IMR-90 (cell line): ENCODE results near the gene FNDC1. TPM values are rescaled to one million over a fixed set of nuclear protein-coding genes. Genes with fewer than 3 reads are reported as not detected.

ENCODE experiments used
- ATAC-seq: fragments of 200-7000 bp; cut with Tn5 transposase; 2 replicates; pipeline ENCODE4 v1.9.1; 2020; ENCODE audit warnings: low read depth, mild to moderate bottlenecking, moderate library complexity
- BruUV-seq: library from RNA; stranded (reverse); fragments of 400-500 nt; replicated peaks from 2 replicates; lab custom pipeline; 2021; lab: Mats Ljungman, UMichigan
- CTCF ChIA-PET: fragments of 300-600 bp; formaldehyde crosslinking; extraction: SDS; loops from one replicate; lab custom pipeline; 2021; ENCODE audit warnings: antibody characterized with exemption; lab: Yijun Ruan, JAX
- POLR2A ChIA-PET: fragments of 300-600 bp; sonication (Branson Sonifier 250); formaldehyde crosslinking; loops from one replicate; lab custom pipeline; 2022; ENCODE audit warnings: antibody characterized with exemption; ENCODE audit not compliant: unreplicated experiment; lab: Charles Lee
- DNase-seq: peaks from one replicate; pipeline ENCODE4 v3.0.0; 2013
- H2AFZ ChIP-seq: replicated peaks from 2 replicates; pipeline ENCODE3; 2013; ENCODE audit warnings: low read length, mild to moderate bottlenecking; ENCODE audit not compliant: poor library complexity
- H2AK5ac ChIP-seq: 2 replicates; pipeline ENCODE4 v1.6.1; 2013; ENCODE audit warnings: low read depth, low read length, inconsistent platforms
- H2AK9ac ChIP-seq: replicated peaks from 2 replicates; pipeline ENCODE3; 2013; ENCODE audit warnings: mild to moderate bottlenecking, low read depth, low read length, moderate library complexity; ENCODE audit not compliant: poor library complexity
- H2BK120ac ChIP-seq: 2 replicates; pipeline ENCODE4 v1.6.1; 2013; ENCODE audit warnings: low read depth, low read length, inconsistent platforms
- H2BK15ac ChIP-seq: 3 replicates; pipeline ENCODE4 v1.6.1; 2013; ENCODE audit warnings: low read depth, low read length, inconsistent platforms
- H2BK20ac ChIP-seq: 2 replicates; pipeline ENCODE4 v1.6.1; 2013; ENCODE audit warnings: low read depth, mild to moderate bottlenecking, inconsistent platforms, low read length, moderate library complexity
- H2BK5ac ChIP-seq: 2 replicates; pipeline ENCODE4 v1.6.1; 2013; ENCODE audit warnings: mild to moderate bottlenecking, low read depth, low read length, inconsistent platforms; ENCODE audit not compliant: poor library complexity, severe bottlenecking
- H3K14ac ChIP-seq: replicated peaks from 2 replicates; pipeline ENCODE4 v1.6.1; 2013; ENCODE audit warnings: low read depth, low read length, inconsistent platforms
- H3K18ac ChIP-seq: 2 replicates; pipeline ENCODE4 v1.6.1; 2013; ENCODE audit warnings: low read depth, low read length, control low read depth
- H3K23ac ChIP-seq: 2 replicates; pipeline ENCODE4 v1.6.1; 2013; ENCODE audit warnings: low read depth, low read length, inconsistent platforms
- H3K27ac ChIP-seq: 2 replicates; pipeline ENCODE4 v1.5.1; 2013; ENCODE audit warnings: mild to moderate bottlenecking, control low read depth, low read length; ENCODE audit not compliant: insufficient read depth
- H3K27me3 ChIP-seq: 2 replicates; pipeline ENCODE4 v1.6.1; 2013; ENCODE audit warnings: low read length; ENCODE audit not compliant: control insufficient read depth, insufficient read depth
- H3K36me3 ChIP-seq: 2 replicates; pipeline ENCODE4 v1.6.1; 2013; ENCODE audit warnings: low read length, mixed read lengths; ENCODE audit not compliant: control insufficient read depth, insufficient read depth
- H3K4ac ChIP-seq: 2 replicates; pipeline ENCODE4 v1.6.1; 2013; ENCODE audit warnings: low read depth, low read length, inconsistent platforms
- H3K4me1 ChIP-seq: 2 replicates; pipeline ENCODE4 v1.6.1; 2013; ENCODE audit warnings: low read length, mixed read lengths; ENCODE audit not compliant: control insufficient read depth, insufficient read depth
- H3K4me2 ChIP-seq: 2 replicates; pipeline ENCODE4 v1.6.1; 2013; ENCODE audit warnings: low read depth, mild to moderate bottlenecking, control low read depth, low read length, moderate library complexity
- H3K4me3 ChIP-seq: 2 replicates; pipeline ENCODE4 v1.5.1; 2013; ENCODE audit warnings: low read depth, mild to moderate bottlenecking, control low read depth, low read length, moderate library complexity; ENCODE audit not compliant: insufficient read depth
- H3K56ac ChIP-seq: 2 replicates; pipeline ENCODE4 v1.6.1; 2013; ENCODE audit warnings: low read length, inconsistent platforms; ENCODE audit not compliant: insufficient read depth; ENCODE audit errors: extremely low read depth
- H3K79me1 ChIP-seq, 2 experiments: 2 replicates each; pipeline ENCODE4 v1.6.1; 2013; ENCODE audit warnings: low read length in 2 of 2, inconsistent platforms in 1 of 2, low read depth in 1 of 2
- H3K9ac ChIP-seq: 2 replicates; pipeline ENCODE4 v1.6.1; 2013; ENCODE audit warnings: low read depth, low read length, control low read depth
- H3K9me1 ChIP-seq: 2 replicates; pipeline ENCODE4 v1.6.1; 2013; ENCODE audit warnings: low read length, inconsistent platforms; ENCODE audit not compliant: insufficient read depth
- H3K9me3 ChIP-seq: 2 replicates; pipeline ENCODE4 v1.6.1; 2013; ENCODE audit warnings: low read length; ENCODE audit not compliant: control insufficient read depth, insufficient read depth
- H4K20me1 ChIP-seq: 2 replicates; pipeline ENCODE4 v1.6.1; 2013; ENCODE audit warnings: low read length, inconsistent platforms; ENCODE audit not compliant: insufficient read depth
- H4K5ac ChIP-seq: 2 replicates; pipeline ENCODE4 v1.6.1; 2013; ENCODE audit warnings: mild to moderate bottlenecking, low read depth, low read length, control low read depth
- H4K8ac ChIP-seq, 2 experiments: 2 replicates each; pipeline ENCODE4 v1.6.1; 2013; ENCODE audit warnings: low read depth in 2 of 2, low read length in 2 of 2, control low read depth in 1 of 2, inconsistent platforms in 1 of 2
- H4K91ac ChIP-seq: 2 replicates; pipeline ENCODE4 v1.6.1; 2013; ENCODE audit warnings: low read depth, low read length, inconsistent platforms; ENCODE audit not compliant: insufficient read depth
- BHLHE40 ChIP-seq: fragments of 150-350 bp; IDR thresholded peaks from 2 replicates; pipeline ENCODE4 v1.6.1; 2016; ENCODE audit warnings: mild to moderate bottlenecking, low read depth, low read length
- CEBPB ChIP-seq: IDR thresholded peaks from 2 replicates; pipeline ENCODE4 v1.6.1; 2012; ENCODE audit warnings: low read depth, low read length, improper control_type of control experiment
- CHD1 ChIP-seq: IDR thresholded peaks from 2 replicates; pipeline ENCODE4 v1.6.1; 2012; ENCODE audit warnings: low read depth, low read length, improper control_type of control experiment
- FOS ChIP-seq: fragments of 150-350 bp; IDR thresholded peaks from 2 replicates; pipeline ENCODE4 v1.6.1; 2016; ENCODE audit warnings: low read depth, low read length
- MAFK ChIP-seq: IDR thresholded peaks from 2 replicates; pipeline ENCODE4 v1.6.1; 2012; ENCODE audit warnings: low read depth, low read length, improper control_type of control experiment
- MAZ ChIP-seq: IDR thresholded peaks from 2 replicates; pipeline ENCODE4 v1.6.1; 2012; ENCODE audit warnings: low read depth, mild to moderate bottlenecking, low read length, improper control_type of control experiment, moderate library complexity, borderline replicate concordance
- MXI1 ChIP-seq: IDR thresholded peaks from 2 replicates; pipeline ENCODE4 v1.6.1; 2012; ENCODE audit warnings: low read depth, mild to moderate bottlenecking, low read length, moderate library complexity, borderline replicate concordance
- NFE2L2 ChIP-seq: fragments of 150-350 bp; IDR thresholded peaks from 2 replicates; pipeline ENCODE4 v1.6.1; 2016; ENCODE audit warnings: low read depth, mild to moderate bottlenecking, low read length
- POLR2A ChIP-seq: IDR thresholded peaks from 2 replicates; pipeline ENCODE4 v1.6.1; 2012; ENCODE audit warnings: mild to moderate bottlenecking, low read depth, low read length
- RAD21 ChIP-seq: IDR thresholded peaks from 2 replicates; pipeline ENCODE4 v1.6.1; 2012; ENCODE audit warnings: low read length, improper control_type of control experiment
- RCOR1 ChIP-seq: IDR thresholded peaks from 2 replicates; pipeline ENCODE4 v1.6.1; 2012; ENCODE audit warnings: mild to moderate bottlenecking, low read length, improper control_type of control experiment; ENCODE audit not compliant: insufficient replicate concordance
- RFX5 ChIP-seq: IDR thresholded peaks from 2 replicates; pipeline ENCODE4 v1.8.0; 2012; ENCODE audit warnings: low read depth, mild to moderate bottlenecking, low read length, moderate library complexity
- SMC3 ChIP-seq: fragments of 150-350 bp; IDR thresholded peaks from 2 replicates; pipeline ENCODE4 v1.6.1; 2016; ENCODE audit warnings: low read depth, mild to moderate bottlenecking, antibody characterized with exemption, low read length, moderate library complexity
- WGBS, 2 experiments: methylation state at CpG; one replicate each; pipeline versions ENCODE4 v1.1.5 to v1.1.7; 2013; ENCODE audit warnings: missing lambda C conversion rate in 2 of 2; ENCODE audit not compliant: insufficient read length in 1 of 2; ENCODE audit errors: extremely low coverage in 2 of 2; 5-methylcytosine and 5-hydroxymethylcytosine counted together
- dilution Hi-C: fragments of 300-500 bp; cut with HindIII; formaldehyde crosslinking; loops from one replicate; pipeline ENCODE4 v1.14.3; 2018; ENCODE audit warnings: low sequenced_read_pairs; ENCODE audit not compliant: unreplicated experiment
- in situ Hi-C: fragments of 300-500 bp; cut with MboI; formaldehyde crosslinking; loops from 3 replicates; pipeline ENCODE4 v1.14.3; 2019; ENCODE audit warnings: low sequenced_read_pairs, inconsistent platforms, mixed read lengths
- intact Hi-C: fragments of 100-400 bp; cut with micrococcal nuclease; formaldehyde crosslinking; loops from 2 replicates; pipeline ENCODE4 v1.10.0; 2022
- polyA plus RNA-seq, 3 experiments: library from polyadenylated mRNA; depleted of rRNA; stranded (reverse); fragments of >200 nt; gene quantifications; 2 replicates each; pipeline ENCODE4 v1.2.3, GENCODE V29; 2012; ENCODE audit warnings: low replicate concordance in 1 of 3
- total RNA-seq: library from RNA; depleted of rRNA; stranded (reverse); fragments of >200 nt; gene quantifications from 2 replicates; pipeline ENCODE4 v1.2.3, GENCODE V29; 2012
- TF ChIP-seq, protein P1 (sequence below): fragments of 150-350 bp; IDR thresholded peaks from 2 replicates; pipeline ENCODE4 v1.6.1; 2017; ENCODE audit warnings: mild to moderate bottlenecking, antibody characterized with exemption, low read length, low read depth
- TF ChIP-seq, protein P2 (sequence below): conservative IDR thresholded peaks from 2 replicates; pipeline ENCODE4 v1.5.1; 2012; ENCODE audit warnings: mild to moderate bottlenecking, low read depth, low read length, improper control_type of control experiment
- TF ChIP-seq, protein P3 (sequence below): fragments of 150-350 bp; IDR thresholded peaks from 2 replicates; pipeline ENCODE4 v1.6.1; 2016; ENCODE audit warnings: low read depth, mild to moderate bottlenecking, low read length, moderate library complexity, borderline replicate concordance

The FNDC1 gene
- total and polyA plus RNA-seq, 2 of the 4 experiments (the other 2 are of a cell fraction) = 0.03 TPM; not detected in 1

GRCh38 chr6:159130846-159131245 lies 38.4 kb upstream of the FNDC1 start:
- H3K9me3 ChIP-seq = no peaks in the 10 kb centered on the region
- ChIA-PET CTCF (no interaction called here), POLR2A (no interaction called here)
- no peak overlapping the region for H3K14ac ChIP-seq
- no peaks in the 10 kb centered on the region for H4K20me1 ChIP-seq
- intact Hi-C loops (no loop called here), in situ Hi-C loops (no loop called here), dilution Hi-C loops (no loop called here)
- TF ChIP-seq SMC3 = no peak
- no peak for TF ChIP-seq POLR2A
- TF ChIP-seq CHD1 = no peak
- no peak for TF ChIP-seq MAFK
- TF ChIP-seq, protein P1, sequence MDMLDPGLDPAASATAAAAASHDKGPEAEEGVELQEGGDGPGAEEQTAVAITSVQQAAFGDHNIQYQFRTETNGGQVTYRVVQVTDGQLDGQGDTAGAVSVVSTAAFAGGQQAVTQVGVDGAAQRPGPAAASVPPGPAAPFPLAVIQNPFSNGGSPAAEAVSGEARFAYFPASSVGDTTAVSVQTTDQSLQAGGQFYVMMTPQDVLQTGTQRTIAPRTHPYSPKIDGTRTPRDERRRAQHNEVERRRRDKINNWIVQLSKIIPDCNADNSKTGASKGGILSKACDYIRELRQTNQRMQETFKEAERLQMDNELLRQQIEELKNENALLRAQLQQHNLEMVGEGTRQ = no peak
- no peak for TF ChIP-seq RCOR1
- TF ChIP-seq BHLHE40 = no peak
- TF ChIP-seq MAZ = no peak
- TF ChIP-seq MXI1 = no peak
- no peak for TF ChIP-seq FOS
- no peak for TF ChIP-seq NFE2L2
- no peak for TF ChIP-seq RAD21
- TF ChIP-seq, protein P2, sequence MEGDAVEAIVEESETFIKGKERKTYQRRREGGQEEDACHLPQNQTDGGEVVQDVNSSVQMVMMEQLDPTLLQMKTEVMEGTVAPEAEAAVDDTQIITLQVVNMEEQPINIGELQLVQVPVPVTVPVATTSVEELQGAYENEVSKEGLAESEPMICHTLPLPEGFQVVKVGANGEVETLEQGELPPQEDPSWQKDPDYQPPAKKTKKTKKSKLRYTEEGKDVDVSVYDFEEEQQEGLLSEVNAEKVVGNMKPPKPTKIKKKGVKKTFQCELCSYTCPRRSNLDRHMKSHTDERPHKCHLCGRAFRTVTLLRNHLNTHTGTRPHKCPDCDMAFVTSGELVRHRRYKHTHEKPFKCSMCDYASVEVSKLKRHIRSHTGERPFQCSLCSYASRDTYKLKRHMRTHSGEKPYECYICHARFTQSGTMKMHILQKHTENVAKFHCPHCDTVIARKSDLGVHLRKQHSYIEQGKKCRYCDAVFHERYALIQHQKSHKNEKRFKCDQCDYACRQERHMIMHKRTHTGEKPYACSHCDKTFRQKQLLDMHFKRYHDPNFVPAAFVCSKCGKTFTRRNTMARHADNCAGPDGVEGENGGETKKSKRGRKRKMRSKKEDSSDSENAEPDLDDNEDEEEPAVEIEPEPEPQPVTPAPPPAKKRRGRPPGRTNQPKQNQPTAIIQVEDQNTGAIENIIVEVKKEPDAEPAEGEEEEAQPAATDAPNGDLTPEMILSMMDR = no peak
- TF ChIP-seq, protein P3, sequence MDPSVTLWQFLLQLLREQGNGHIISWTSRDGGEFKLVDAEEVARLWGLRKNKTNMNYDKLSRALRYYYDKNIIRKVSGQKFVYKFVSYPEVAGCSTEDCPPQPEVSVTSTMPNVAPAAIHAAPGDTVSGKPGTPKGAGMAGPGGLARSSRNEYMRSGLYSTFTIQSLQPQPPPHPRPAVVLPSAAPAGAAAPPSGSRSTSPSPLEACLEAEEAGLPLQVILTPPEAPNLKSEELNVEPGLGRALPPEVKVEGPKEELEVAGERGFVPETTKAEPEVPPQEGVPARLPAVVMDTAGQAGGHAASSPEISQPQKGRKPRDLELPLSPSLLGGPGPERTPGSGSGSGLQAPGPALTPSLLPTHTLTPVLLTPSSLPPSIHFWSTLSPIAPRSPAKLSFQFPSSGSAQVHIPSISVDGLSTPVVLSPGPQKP = no peak
- no peak for TF ChIP-seq RFX5
- no peak for TF ChIP-seq CEBPB
- no peak overlapping the region for H2AK9ac ChIP-seq
- H3K23ac ChIP-seq = no peak overlapping the region
- DNase-seq (no peak), ATAC-seq (no peak)
- no peak overlapping the region for H3K9ac ChIP-seq
- H3K79me1 ChIP-seq = no peaks in the 10 kb centered on the region
- H2BK120ac ChIP-seq = no peak overlapping the region
- no peak overlapping the region for H4K8ac ChIP-seq
- no peak overlapping the region for H2BK5ac ChIP-seq
- H3K4ac ChIP-seq = no peak overlapping the region
- H2BK20ac ChIP-seq = no peak overlapping the region
- no peak overlapping the region for H3K4me2 ChIP-seq
- H3K18ac ChIP-seq = no peak overlapping the region
- peaks cover 23% of the 10 kb centered on the region for H3K27me3 ChIP-seq
- WGBS, 2 experiments = 83% methylated on average over 6 of the region's 11 CpGs; no CpG with 5 or more reads in 1 of the 2 experiments
- H3K27ac ChIP-seq = no peak overlapping the region
- H3K36me3 ChIP-seq = no peaks in the 10 kb centered on the region
- H3K4me1 ChIP-seq = no peaks in the 10 kb centered on the region
- H3K56ac ChIP-seq = no peak overlapping the region
- H3K4me3 ChIP-seq = no peak overlapping the region
- no peak overlapping the region for H2AK5ac ChIP-seq
- H4K5ac ChIP-seq = no peak overlapping the region
- no peak overlapping the region for H2AFZ ChIP-seq
- H2BK15ac ChIP-seq = no peak overlapping the region
- no peak overlapping the region for H4K91ac ChIP-seq
- BruUV-seq = no TSS peak
- no peaks in the 10 kb centered on the region for H3K9me1 ChIP-seq
